GM23248 (cell line): ENCODE results near the gene SPACA7. TPM values are rescaled to one million over a fixed set of nuclear protein-coding genes. Genes with fewer than 3 reads are reported as not detected.

Source experiments
- DNase-seq: peaks from one replicate; pipeline ENCODE4 v3.0.0-alpha.2; 2015
- H2AFZ ChIP-seq: fragments of 200-600 bp; sonication (generic); 2 replicates; pipeline ENCODE4 v1.6.1; 2016; ENCODE audit warnings: antibody characterized with exemption
- H3F3A ChIP-seq: fragments of 200-600 bp; sonication (generic); 2 replicates; pipeline ENCODE4 v1.6.1; 2016; ENCODE audit warnings: mild to moderate bottlenecking, antibody characterized with exemption, mixed run types; ENCODE audit not compliant: insufficient read depth
- H3K27ac ChIP-seq: fragments of 200-600 bp; sonication (generic); 2 replicates; pipeline ENCODE4 v1.5.1; 2016; ENCODE audit warnings: mild to moderate bottlenecking
- H3K27me3 ChIP-seq: fragments of 200-600 bp; sonication (generic); replicated peaks from 2 replicates; pipeline ENCODE4 v1.6.1; 2016; ENCODE audit warnings: mild to moderate bottlenecking; ENCODE audit not compliant: insufficient read depth
- H3K36me3 ChIP-seq: fragments of 200-600 bp; sonication (generic); 2 replicates; pipeline ENCODE4 v1.6.1; 2016; ENCODE audit warnings: low read depth, mild to moderate bottlenecking
- H3K4me1 ChIP-seq: fragments of 200-600 bp; sonication (generic); 2 replicates; pipeline ENCODE4 v1.6.1; 2016; ENCODE audit warnings: mild to moderate bottlenecking; ENCODE audit not compliant: insufficient read depth
- H3K4me2 ChIP-seq: fragments of 200-600 bp; sonication (generic); one replicate; pipeline ENCODE4 v1.6.1; 2016; ENCODE audit warnings: mild to moderate bottlenecking; ENCODE audit not compliant: unreplicated experiment
- H3K4me3 ChIP-seq: fragments of 200-600 bp; sonication (generic); 2 replicates; pipeline ENCODE4 v1.5.1; 2016; ENCODE audit warnings: mild to moderate bottlenecking
- H3K79me2 ChIP-seq: fragments of 200-600 bp; sonication (generic); 2 replicates; pipeline ENCODE4 v1.6.1; 2016; ENCODE audit warnings: mild to moderate bottlenecking; ENCODE audit not compliant: insufficient read depth
- H3K9ac ChIP-seq: fragments of 200-600 bp; sonication (generic); 2 replicates; pipeline ENCODE4 v1.6.1; 2016; ENCODE audit warnings: mild to moderate bottlenecking
- H3K9me2 ChIP-seq: fragments of 200-600 bp; sonication (generic); 2 replicates; pipeline ENCODE4 v1.6.1; 2016; ENCODE audit warnings: mixed run types, mild to moderate bottlenecking, moderate library complexity; ENCODE audit not compliant: insufficient read depth
- H3K9me3 ChIP-seq: fragments of 200-600 bp; sonication (generic); one replicate; pipeline ENCODE4 v1.6.1; 2017; ENCODE audit warnings: low read depth
- H4K20me1 ChIP-seq: fragments of 200-600 bp; sonication (generic); 2 replicates; pipeline ENCODE4 v1.6.0; 2016; ENCODE audit not compliant: insufficient read depth
- EZH2 ChIP-seq: fragments of 200-600 bp; sonication (generic); IDR thresholded peaks from 2 replicates; pipeline ENCODE4 v1.6.1; 2018; ENCODE audit warnings: antibody characterized with exemption, mild to moderate bottlenecking; ENCODE audit not compliant: insufficient read depth, poor library complexity, severe bottlenecking
- EZH2phosphoT487 ChIP-seq: fragments of 200-600 bp; sonication (generic); IDR thresholded peaks from 2 replicates; pipeline ENCODE4 v1.6.1; 2018; ENCODE audit warnings: antibody characterized with exemption, moderate library complexity, mild to moderate bottlenecking, low read depth; ENCODE audit not compliant: insufficient read depth
- WGBS, 2 experiments: methylation state at CpG; one replicate each; pipeline ENCODE4 v1.1.6; 2015 to 2017; ENCODE audit warnings: low lambda C conversion rate in 2 of 2, low coverage in 1 of 2; ENCODE audit errors: missing lambda C conversion rate in 2 of 2; 5-methylcytosine and 5-hydroxymethylcytosine counted together
- in situ Hi-C: fragments of 300-500 bp; cut with MboI; formaldehyde crosslinking; loops from 2 replicates; pipeline ENCODE4 v1.15.0; 2020
- polyA plus RNA-seq: library from polyadenylated mRNA; unstranded; fragments of >200 nt; fragmentation: Nextera tagmentation; extraction: Ambion mirVana; gene quantifications from 2 replicates; pipeline ENCODE4 v1.2.1, GENCODE V29; 2016
- total RNA-seq: library from RNA; depleted of rRNA; stranded (reverse); fragments of >200 nt; shearing (Covaris generic); gene quantifications from 2 replicates; pipeline ENCODE4 v1.2.3, GENCODE V29; 2014

The SPACA7 gene
- total and polyA plus RNA-seq, 2 experiments from 2014 or later = not detected

GRCh38 chr13:112355274-112355838, 20.8 kb upstream of the SPACA7 start:
- Histone ChIP-seq H3K4me2 (no peak overlapping the region), H3K4me1 (no peaks in the 10 kb centered on the region), H3K36me3 (no peaks in the 10 kb centered on the region), H3F3A (no peaks in the 10 kb centered on the region), H3K4me3 (no peak overlapping the region), H3K9me2 (no peaks in the 10 kb centered on the region), H2AFZ (no peak overlapping the region), H3K9me3 (no peaks in the 10 kb centered on the region), H3K27ac (no peak overlapping the region), H3K27me3 (no peaks in the 10 kb centered on the region), H3K79me2 (no peaks in the 10 kb centered on the region), H4K20me1 (no peaks in the 10 kb centered on the region), H3K9ac (no peak overlapping the region)
- WGBS, 2 experiments = 21 to 22% methylated on average over 14 to 15 of the region's 15 CpGs
- DNase-seq = no peak
- TF ChIP-seq EZH2 (no peak), EZH2phosphoT487 (no peak)
- in situ Hi-C loops = no loop called here

- Histone ChIP-seq H3F3A (no peaks in the 10 kb centered on the region), H3K27ac (no peak overlapping the region), H3K79me2 (no peaks in the 10 kb centered on the region), H3K4me2 (no peak overlapping the region), H3K36me3 (no peaks in the 10 kb centered on the region), H4K20me1 (no peaks in the 10 kb centered on the region), H3K9me2 (no peaks in the 10 kb centered on the region), H2AFZ (no peak overlapping the region), H3K9me3 (no peaks in the 10 kb centered on the region), H3K4me3 (no peak overlapping the region), H3K27me3 (no peaks in the 10 kb centered on the region), H3K9ac (no peak overlapping the region), H3K4me1 (no peaks in the 10 kb centered on the region)
- WGBS, 2 experiments = 51 to 54% methylated on average over 13 of the region's 13 CpGs
- no peak for DNase-seq
- in situ Hi-C loops = no loop called here
- TF ChIP-seq EZH2phosphoT487 = no peak
- TF ChIP-seq EZH2 = no peak
Observed at GRCh38 chr13:112356190-112356589, 20.0 kb upstream of the SPACA7 start.

DNA sequence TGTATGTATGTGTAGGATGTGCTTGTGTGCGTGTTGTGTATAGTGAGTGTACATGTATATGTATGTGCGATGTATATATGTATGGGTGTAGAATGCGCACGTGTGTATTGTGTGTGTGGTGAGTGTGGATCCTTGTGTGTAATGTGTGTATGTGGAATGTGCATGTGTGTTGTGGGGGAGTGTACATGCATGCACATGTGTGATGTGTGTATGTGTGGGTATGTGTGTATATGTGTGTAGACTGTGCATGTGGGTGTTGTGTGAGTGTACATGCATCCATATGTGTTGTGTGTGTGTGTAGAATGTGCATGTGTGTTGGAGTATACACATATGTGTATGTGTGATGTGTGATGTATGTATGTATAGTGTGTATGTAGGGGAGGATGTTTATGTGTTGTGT, 18.0 kb upstream of the SPACA7 start:
- in situ Hi-C loops = no loop called here
- no peaks in the 10 kb centered on the region for H3K79me2 ChIP-seq
- TF ChIP-seq EZH2 (no peak), EZH2phosphoT487 (no peak)
- DNase-seq = no peak
- no peak overlapping the region for H3K4me2 ChIP-seq
- H3K9ac ChIP-seq = no peak overlapping the region
- no peaks in the 10 kb centered on the region for H3K9me2 ChIP-seq
- H3K4me3 ChIP-seq = no peak overlapping the region
- no peaks in the 10 kb centered on the region for H3K36me3 ChIP-seq
- H3K9me3 ChIP-seq = no peaks in the 10 kb centered on the region
- no peaks in the 10 kb centered on the region for H3K4me1 ChIP-seq
- WGBS, 2 experiments = 77 to 78% methylated on average over 4 of the region's 4 CpGs
- H3F3A ChIP-seq = no peaks in the 10 kb centered on the region
- H3K27ac ChIP-seq = no peak overlapping the region
- H2AFZ ChIP-seq = no peak overlapping the region
- no peaks in the 10 kb centered on the region for H4K20me1 ChIP-seq
- no peaks in the 10 kb centered on the region for H3K27me3 ChIP-seq

DNA sequence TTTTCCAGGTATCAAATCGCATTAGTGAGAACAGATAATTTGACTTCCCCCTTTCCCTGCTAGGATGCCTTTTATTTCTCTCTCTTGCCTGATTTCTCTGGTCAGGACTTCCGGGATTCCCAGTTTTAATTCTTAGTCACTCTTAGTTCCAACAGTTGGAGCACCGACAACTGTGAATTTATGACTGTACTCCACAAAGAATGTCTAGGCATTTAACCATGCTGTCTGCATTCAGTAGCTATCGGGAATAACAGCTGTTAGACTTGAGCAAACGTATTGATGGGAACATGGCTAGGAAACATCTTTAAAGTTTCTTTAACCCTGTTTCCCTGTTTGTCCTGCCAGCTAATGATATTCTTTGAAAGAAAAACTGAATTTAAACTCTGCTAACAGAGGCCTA, 14.1 kb upstream of the SPACA7 start:
- DNase-seq = no peak
- Histone ChIP-seq H3K36me3 (no peaks in the 10 kb centered on the region), H3K79me2 (no peaks in the 10 kb centered on the region), H3K27me3 (no peaks in the 10 kb centered on the region), H3K4me2 (no peak overlapping the region), H3K4me1 (no peaks in the 10 kb centered on the region), H3K9ac (no peak overlapping the region), H2AFZ (no peak overlapping the region), H3F3A (no peaks in the 10 kb centered on the region), H3K9me2 (no peaks in the 10 kb centered on the region), H3K27ac (no peak overlapping the region), H3K9me3 (no peaks in the 10 kb centered on the region), H3K4me3 (no peak overlapping the region), H4K20me1 (no peaks in the 10 kb centered on the region)
- in situ Hi-C loops = no loop called here
- WGBS, 2 experiments = 9 to 12% methylated on average over 5 of the region's 5 CpGs
- TF ChIP-seq EZH2phosphoT487 = no peak
- no peak for TF ChIP-seq EZH2

DNA sequence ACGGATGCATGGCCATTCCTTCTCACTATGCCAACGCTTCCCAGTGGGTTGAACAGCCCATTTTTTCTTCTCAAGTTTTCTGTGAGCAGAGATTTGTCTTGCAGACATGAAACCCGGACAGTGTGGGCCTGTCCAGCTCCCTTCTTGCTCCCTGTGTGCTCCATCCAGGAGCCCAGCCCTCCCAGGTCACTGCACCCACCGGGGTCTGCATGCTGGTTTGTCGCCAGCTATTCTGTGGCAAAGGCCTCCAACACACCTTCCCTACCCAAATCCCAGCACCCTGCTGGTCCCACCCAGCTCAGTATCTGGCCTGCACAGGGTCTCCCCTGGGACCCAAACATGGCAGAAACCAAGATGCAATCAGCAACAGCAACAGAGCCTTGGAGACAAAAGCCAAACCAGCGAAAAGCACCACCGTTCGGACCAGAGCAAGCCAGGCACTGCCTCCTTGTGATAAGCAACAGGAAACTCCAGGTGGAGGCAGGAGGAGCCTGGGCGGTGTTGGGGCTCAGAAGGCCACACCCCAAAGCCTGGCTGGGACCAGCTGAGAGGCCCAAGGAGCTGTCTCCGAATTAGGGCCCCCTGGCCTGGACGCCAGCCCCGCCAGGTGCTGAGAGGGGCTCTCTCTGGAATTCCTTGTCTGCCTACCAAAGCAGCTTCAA, 12.2 kb upstream of the SPACA7 start:
- H4K20me1 ChIP-seq = no peaks in the 10 kb centered on the region
- no peak overlapping the region for H3K27ac ChIP-seq
- no peaks in the 10 kb centered on the region for H3K79me2 ChIP-seq
- no peaks in the 10 kb centered on the region for H3K9me3 ChIP-seq
- no peak overlapping the region for H3K4me3 ChIP-seq
- DNase-seq = no peak
- H3K9ac ChIP-seq = no peak overlapping the region
- in situ Hi-C loops = no loop called here
- no peaks in the 10 kb centered on the region for H3K4me1 ChIP-seq
- no peak overlapping the region for H3K4me2 ChIP-seq
- TF ChIP-seq EZH2 = no peak
- no peak for TF ChIP-seq EZH2phosphoT487
- WGBS, 2 experiments = 12 to 14% methylated on average over 12 of the region's 12 CpGs
- H3K27me3 ChIP-seq = no peaks in the 10 kb centered on the region
- H2AFZ ChIP-seq = no peak overlapping the region
- no peaks in the 10 kb centered on the region for H3F3A ChIP-seq
- no peaks in the 10 kb centered on the region for H3K9me2 ChIP-seq
- no peaks in the 10 kb centered on the region for H3K36me3 ChIP-seq
